Hematopoietic multipotent progenitor cell treated with erythropoietin and hydrocortisone succinate and interleukin-3 and kit ligand, for 8 days (in vitro differentiated cells): ENCODE data around the gene PTBP3.
"Not testable (repeated sequence)": the region's sequence is repeated elsewhere in the genome, so short reads cannot be mapped to it uniquely, and the experiment has no call there.

Source experiments
- DNase-seq: peaks from one replicate; pipeline ENCODE4 v3.0.0-alpha.2; 2015

The PTBP3 gene

DNA sequence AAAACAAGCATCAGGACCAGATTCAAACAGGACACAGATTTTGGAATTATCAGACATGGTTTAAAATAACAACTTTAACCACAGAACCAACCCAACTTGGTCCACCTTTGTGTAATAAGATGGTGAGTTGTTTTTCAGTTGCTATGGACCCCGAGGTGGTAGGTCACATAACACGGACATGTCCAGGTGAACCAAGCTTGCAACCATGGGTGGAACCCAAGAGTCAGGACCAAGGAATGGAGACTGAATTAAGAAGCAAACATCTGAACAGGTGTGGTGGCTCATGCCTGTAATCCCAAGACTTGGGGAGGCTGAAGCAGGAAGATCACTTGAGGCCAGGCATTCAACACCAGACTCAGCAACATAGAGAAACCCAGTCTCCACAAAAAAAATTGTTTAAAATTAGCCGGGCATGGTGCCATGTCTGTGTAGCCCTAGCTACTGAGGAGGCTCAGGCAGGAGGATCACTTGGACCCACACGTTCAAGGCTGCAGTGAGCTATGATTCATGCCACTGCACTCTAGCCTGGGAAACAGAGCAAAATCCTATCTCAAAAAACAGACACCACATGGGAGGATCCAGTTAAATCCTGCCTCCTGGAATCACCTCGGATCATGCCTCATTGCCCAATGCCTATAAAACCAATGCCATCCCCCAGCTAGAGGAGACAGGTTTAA is 10.6 kb downstream of the PTBP3 start:
- no peak for DNase-seq

GRCh38 chr9:112316258-112316943 is 17.0 kb downstream of the PTBP3 start:
- peak; percentile 59 for DNase-seq

DNA sequence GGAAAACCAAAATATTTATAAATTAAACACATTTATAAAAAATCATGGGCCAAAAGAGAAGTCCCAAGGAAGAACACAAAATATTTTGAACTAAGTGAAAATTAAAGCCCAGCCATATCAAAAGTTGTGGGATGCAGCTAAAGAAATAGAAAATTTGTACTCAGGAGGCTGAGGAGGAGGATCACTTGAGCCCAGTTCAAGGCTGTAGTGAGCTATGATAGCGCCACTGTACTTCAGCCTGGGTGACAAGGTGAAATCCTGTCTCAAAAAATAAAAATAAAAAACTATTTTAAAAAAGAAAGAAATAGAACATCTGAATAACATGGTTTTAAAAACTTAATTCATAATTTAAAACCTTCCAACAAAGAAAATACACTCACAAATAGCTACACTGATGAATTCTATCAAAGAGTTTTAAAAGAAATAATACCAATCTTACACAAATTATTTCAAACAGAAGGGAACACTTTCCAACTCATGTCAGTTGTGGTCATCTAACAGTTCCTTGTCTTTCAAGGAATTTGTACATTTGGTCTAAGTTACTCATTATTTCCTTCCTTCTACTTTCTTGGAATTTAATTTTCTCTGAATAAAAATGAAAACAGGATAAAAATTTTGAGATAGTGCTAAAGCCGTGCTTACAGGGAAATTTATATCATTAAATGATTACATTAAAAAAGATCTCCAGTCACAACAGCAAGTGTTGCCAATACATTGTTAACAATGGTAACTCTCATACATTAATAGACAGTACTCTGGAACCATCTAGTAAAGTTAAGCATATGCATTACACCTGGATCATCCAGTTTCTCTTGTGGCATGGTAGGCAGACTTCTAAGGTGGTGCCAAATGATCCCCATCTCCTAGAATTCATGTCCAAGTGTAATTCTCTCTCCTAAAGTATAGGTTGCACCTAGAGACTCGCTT is 17.8 kb downstream of the PTBP3 start:
- DNase-seq: peak; percentile 69

DNA sequence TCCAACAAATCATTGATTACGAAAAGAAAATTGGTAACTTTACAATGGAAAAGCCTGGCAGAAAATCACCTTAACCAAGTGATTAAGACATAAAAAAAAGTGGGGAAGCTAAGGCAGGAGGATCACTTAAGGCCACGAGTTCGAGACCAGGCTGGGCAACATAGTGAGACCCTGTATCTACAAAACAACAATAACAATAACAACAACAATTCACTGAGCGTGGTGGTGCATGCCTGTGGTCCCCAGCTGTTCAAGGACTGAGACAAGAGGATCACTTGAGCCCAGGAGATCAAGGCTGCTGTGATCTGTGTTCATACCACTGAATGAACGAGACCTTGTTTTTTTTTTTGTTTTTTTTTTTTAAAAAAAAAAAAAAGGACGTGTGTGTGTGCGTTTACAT is 21.3 kb downstream of the PTBP3 start:
- DNase-seq: no peak

GRCh38 chr9:112311497-112311896 is 21.9 kb downstream of the PTBP3 start:
- DNase-seq: no peak

DNA sequence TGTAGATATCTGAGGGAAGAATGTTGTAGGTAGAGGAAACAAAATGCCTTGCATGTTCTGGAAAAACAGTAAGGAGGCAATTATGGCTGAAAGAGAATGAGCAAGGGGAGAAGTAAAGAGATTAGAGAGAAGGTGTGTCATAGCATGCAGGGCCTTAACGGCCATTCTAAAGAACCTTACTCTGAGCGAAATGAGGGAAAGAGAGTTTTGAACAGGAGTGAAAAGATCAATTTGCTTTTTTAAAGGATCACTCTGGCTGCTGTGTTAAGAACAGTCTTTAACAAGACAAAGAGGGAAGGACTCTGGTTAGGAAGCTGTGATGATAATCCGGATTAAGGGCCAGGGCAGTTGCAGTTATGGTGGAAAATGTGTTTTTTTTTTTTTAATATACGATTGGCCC is 22.6 kb downstream of the PTBP3 start:
- no peak for DNase-seq

DNA sequence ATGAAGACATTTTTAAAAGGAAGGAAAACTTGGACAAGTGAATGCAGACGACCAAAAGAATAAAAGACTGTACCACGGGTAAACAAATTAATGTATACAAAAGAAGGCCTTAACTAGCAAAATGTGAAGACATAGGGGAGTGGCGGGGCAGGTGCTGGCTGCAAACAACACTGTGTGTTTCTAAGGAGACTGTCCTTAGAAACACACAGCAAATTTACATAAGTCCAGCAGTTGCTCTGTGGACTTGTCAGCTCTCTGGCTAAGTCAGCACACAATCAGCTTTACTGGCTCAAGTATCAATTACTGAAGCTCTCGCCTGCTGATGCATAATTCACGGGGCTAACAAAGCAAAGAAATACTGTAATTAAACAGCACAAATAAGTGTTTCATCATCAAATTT is 24.8 kb downstream of the PTBP3 start:
- DNase-seq: no peak

GRCh38 chr9:112301420-112301819 is 32.0 kb downstream of the PTBP3 start:
- no peak for DNase-seq

DNA sequence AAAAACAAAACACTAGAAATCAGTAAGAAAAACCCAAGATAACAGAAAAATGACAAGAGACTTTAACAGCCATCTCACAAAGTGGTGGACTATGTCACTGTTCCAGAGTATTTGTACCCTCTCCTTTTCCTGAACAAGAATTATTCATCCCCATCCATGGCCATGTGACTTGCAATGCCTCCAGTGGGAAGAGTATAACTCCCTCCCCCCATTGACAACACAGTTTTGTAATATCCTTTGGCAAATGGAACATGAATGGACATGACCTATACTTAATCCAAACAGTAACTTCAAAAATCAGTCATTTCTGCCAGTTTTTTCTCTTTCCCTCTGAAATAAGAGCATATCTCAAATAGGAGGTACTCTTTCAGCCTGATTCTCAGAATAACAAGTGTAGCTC is 33.9 kb downstream of the PTBP3 start:
- no peak for DNase-seq

DNA sequence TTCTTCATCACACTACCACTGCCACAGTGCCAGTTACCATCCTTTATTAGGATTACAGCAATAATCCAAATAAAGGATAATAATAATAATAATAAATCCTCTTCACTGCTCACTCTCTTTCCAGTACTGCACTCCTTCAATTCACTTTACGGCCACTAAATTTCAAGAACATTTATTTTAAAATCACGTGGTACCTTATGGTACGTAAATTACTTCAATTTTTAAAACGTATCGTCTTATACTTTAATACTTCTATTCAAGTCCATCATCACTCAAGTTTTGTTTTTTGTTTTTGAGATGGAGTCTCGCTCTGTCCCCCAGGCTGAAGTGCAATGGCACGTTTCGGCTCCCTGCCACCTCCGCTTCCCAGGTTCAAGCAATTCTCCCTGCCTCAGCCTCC is 36.5 kb downstream of the PTBP3 start:
- no peak for DNase-seq

GRCh38 chr9:112295174-112295573 is 38.2 kb downstream of the PTBP3 start:
- DNase-seq: no peak

- DNase-seq: no peak
Observed at GRCh38 chr9:112288029-112288428, 45.4 kb downstream of the PTBP3 start.

GRCh38 chr9:112286926-112287325 is 46.5 kb downstream of the PTBP3 start:
- no peak for DNase-seq

- DNase-seq: no peak
Observed at GRCh38 chr9:112285056-112285455, 48.4 kb downstream of the PTBP3 start.

- no peak for DNase-seq
Observed at GRCh38 chr9:112283582-112284253, 49.7 kb downstream of the PTBP3 start.

DNA sequence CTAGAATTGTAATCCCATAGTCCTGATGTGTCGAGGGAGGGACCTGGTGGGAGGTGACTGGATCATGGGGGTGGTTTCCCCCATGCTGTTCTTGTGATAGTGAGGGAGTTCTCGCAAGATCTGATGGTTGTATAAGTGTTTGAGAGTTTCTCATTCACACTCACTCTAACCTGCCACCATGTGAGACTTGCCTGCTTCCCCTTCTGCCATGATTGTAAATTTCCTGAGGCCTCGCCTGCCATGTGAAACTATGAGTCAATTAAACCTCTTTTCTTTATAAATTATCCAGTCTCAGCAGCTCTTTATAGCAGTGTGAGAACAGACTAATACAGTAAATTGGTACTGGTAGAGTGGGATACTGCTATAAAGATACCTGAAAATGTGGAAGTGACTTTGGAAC is 50.6 kb downstream of the PTBP3 start:
- not testable (repeated sequence) for DNase-seq

DNA sequence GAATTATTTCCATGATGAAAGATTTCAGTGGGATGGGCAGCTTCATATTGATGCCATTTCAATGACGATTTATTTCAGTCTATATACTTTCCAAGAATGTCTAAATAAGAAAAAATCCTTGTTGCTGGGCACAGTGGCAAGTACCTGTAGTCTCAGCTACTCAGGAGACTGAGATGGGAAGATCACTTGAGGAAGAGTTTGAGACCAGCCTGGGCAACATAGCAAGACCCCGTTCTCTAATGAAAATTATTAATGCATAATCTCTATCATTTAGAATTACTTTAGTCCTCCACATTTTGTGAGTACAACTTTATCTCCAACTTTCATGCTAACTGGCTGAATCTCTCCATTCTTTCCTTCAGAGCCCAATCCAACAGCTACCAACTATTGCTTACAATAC is 52.5 kb downstream of the PTBP3 start:
- no peak for DNase-seq

DNA sequence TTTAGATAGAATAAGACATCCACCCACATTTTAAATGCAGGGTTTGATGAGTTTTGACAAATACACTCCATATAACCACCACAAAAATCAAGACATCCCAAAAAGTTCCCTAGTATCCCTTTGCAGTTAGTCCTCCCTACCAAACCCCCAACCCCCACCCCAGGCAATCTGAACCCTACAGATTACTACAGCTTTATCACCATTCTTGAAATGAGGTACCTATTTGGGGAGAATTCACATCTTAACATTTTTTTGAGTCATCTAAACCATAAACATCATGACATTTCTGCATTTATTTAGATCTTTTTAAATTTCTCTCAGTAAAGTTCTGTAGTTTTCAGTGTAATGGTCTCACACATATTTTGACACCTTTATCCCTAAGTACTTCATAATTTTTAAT is 53.9 kb downstream of the PTBP3 start:
- DNase-seq: no peak

GRCh38 chr9:112278152-112278551 is 55.3 kb downstream of the PTBP3 start:
- no peak for DNase-seq

- no peak for DNase-seq
Observed at GRCh38 chr9:112274600-112274999, 58.8 kb downstream of the PTBP3 start.

DNA sequence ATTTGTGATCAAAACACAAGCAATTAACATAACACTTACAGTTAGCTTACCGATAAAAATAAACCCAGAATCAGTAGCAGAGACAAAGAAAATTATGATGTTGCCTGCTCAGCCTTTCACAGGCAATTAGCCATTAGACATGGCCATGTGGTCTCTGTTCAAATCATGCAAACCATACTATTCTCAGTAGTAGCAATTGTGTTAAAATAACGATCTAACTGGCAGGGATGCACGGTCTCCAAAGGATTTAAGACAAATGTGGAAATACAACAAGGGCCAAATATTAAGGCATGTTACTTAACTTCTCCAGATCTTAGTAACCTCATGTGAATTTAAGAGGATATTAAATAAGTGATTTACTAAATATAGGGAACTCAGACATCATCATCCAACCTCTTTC is 59.5 kb downstream of the PTBP3 start:
- DNase-seq: no peak

DNA sequence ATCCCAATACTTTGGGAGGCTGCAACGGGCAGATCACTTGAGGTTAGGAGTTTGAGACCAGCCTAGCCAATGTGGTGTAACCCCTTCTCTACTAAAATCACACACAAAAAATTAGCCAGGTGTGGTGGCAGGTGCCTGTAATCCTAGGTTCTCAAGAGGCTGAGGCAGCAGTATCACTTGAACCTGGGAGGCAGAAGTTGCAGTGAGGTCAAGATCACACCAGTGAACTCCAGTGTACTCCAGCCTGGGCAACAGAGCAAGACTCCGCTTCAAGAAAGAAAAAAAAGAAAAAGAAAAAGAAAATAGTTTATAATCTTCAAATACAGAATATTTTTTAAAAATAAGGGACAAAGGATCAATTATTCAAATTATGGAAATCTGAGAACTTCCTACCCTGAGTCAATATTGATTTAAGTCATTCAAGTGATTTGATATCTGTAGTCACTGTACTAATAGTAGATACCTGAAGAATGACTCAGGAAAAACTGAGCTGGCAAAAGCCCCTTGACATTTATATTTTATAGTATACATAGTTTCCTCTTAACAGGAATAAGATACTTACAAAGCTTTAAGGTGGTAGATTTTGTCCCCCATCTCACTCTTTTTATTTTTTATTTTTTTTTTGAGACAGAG is 61.8 kb downstream of the PTBP3 start:
- no peak for DNase-seq

- DNase-seq: no peak
Observed at GRCh38 chr9:112268413-112268812, 65.0 kb downstream of the PTBP3 start.
